Coronary artery (tissue), 2 donors: Measurements from ENCODE around the gene PHF2.

Source experiments
- DNase-seq: peaks from one replicate; pipeline ENCODE4 v3.0.0-alpha.2; 2017; ENCODE audit warnings: low spot score
- H3K27ac ChIP-seq, 2 donors: fragments of 200-600 bp; sonication (generic); one replicate each; pipeline ENCODE4 v1.5.1; 2016 to 2019
- H3K4me3 ChIP-seq: fragments of 200-600 bp; sonication (generic); 2 replicates; pipeline ENCODE4 v1.5.1; 2016; ENCODE audit warnings: mild to moderate bottlenecking, moderate library complexity
- TF ChIP-seq, protein P1 (sequence below): fragments of 200-600 bp; sonication (generic); IDR thresholded peaks from one replicate; pipeline ENCODE4 v1.5.1; 2019; ENCODE audit warnings: antibody characterized with exemption

The PHF2 gene

DNA sequence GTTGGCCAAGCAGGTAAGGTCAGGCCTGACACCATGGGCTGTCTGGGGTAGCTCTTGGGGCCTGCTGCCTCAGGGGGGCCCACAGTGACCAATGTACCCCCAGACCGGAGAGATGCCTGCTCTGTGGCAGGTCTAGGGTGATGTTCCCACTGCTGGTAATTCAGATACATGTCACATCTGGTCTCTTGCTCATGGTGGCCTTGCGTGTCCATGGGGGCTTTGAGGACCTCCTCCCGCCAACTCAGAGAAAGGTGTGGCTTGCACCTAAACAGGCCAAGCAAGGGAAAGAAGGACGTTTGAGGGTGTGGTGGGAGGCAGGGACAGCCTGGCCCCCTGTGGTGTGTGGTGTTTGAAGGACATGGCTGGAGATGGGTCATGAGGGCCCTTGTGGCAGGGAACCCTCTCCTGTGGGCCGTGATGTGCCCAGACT, 75.2 kb downstream of the PHF2 start:
- Histone ChIP-seq H3K27ac (no peak overlapping the region), H3K4me3 (no peak overlapping the region)
- TF ChIP-seq, protein P1, sequence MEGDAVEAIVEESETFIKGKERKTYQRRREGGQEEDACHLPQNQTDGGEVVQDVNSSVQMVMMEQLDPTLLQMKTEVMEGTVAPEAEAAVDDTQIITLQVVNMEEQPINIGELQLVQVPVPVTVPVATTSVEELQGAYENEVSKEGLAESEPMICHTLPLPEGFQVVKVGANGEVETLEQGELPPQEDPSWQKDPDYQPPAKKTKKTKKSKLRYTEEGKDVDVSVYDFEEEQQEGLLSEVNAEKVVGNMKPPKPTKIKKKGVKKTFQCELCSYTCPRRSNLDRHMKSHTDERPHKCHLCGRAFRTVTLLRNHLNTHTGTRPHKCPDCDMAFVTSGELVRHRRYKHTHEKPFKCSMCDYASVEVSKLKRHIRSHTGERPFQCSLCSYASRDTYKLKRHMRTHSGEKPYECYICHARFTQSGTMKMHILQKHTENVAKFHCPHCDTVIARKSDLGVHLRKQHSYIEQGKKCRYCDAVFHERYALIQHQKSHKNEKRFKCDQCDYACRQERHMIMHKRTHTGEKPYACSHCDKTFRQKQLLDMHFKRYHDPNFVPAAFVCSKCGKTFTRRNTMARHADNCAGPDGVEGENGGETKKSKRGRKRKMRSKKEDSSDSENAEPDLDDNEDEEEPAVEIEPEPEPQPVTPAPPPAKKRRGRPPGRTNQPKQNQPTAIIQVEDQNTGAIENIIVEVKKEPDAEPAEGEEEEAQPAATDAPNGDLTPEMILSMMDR = no peak
- peak; percentile 49 for DNase-seq

DNA sequence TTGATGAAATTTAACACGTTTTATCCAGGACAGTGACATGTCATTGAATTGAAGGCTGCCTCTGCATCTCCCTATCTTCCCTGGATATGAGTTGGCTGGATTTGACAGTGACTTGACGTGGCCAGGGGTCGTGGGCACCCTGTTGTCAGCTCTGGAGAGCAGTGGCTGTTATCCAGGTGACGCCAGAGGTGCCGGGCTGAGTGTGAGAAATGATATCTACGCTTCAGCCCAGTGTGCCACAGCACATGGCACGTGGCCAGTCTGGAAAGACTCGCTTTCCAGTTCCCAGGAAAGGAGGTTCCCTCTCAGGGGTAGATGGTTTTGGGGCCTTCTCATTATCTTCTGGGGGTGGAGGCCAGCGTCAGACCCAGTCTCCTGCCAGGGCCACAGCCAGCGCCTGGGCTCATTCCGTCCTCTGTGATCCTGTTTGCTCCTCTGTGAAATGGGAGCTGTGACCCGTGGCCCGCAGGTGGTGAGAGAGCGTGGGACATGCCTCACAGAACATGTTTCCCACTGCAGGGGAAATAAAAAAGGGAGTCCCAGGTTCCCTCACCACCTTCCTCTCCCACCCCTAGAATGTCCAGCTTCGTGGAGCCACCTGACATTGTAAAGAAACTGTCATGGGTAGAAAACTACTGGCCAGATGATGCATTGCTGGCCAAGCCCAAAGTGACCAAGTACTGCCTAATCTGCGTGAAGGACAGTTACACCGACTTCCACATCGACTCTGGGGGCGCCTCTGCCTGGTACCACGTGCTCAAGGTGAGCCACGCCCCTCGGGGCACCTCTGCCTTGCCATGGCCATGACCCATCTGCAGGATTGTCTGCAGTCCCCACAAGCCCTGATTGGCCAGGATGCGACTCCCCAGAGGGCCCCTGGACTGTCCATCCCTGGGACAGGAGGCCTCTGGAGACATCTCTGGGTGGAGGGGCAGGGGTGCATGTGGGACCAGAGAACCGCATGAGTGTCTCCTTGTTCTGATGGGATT, 76.5 kb downstream of the PHF2 start:
- H3K4me3 ChIP-seq = no peak overlapping the region
- peak; percentile 53 for DNase-seq
- no peak overlapping the region for H3K27ac ChIP-seq
- TF ChIP-seq, protein P1 = no peak

DNA sequence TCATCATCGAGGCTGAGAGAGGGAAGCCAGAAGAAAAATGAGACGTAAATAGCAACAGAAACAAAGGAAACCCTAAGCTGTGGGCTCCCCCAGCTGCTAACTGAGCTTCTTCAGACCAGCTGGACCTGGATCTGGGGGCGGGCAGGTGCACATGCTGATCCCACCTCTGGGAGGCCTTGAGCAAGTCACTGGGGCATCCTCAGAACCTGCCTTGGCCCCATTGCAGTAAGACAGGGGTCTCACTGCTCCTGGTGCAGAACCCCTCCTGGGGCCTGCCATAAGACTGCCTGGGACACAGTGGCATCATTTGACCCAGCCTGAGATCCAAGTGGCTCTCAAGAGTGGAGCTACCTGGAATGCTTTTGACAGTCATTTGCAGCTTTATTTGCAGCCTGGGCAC, 77.4 kb downstream of the PHF2 start:
- TF ChIP-seq, protein P1 = no peak
- Histone ChIP-seq H3K4me3 (no peak overlapping the region), H3K27ac (no peak overlapping the region)
- no peak for DNase-seq

DNA sequence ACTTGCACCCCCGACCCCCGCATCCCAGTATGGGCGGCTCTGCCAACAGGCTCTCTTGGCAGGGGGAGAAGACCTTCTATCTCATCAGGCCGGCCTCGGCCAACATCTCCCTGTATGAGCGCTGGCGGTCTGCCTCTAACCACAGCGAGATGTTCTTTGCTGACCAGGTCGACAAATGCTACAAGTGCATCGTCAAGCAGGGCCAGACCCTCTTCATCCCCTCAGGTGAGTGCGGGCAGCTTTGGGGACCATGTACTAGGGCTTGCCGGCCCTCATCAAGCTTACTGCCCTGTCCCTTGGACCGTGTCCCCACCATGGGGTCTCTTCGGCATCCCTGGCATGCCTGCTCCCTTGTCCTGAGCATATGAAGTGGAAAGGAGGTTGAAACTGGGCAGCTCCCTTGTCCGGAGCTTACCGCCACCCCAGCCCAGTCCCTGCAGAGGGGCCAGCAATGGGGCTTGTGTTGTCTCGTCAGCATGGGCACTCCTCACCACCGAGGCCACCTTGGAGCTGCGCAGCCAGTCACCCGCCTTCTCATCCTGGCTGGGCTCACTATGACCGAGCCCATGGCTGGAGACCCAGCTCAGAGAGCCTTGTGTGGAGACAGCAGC, 78.1 kb downstream of the PHF2 start:
- Histone ChIP-seq H3K27ac (no peak overlapping the region), H3K4me3 (no peak overlapping the region)
- DNase-seq = peak; percentile 28
- TF ChIP-seq, protein P1 = no peak

DNA sequence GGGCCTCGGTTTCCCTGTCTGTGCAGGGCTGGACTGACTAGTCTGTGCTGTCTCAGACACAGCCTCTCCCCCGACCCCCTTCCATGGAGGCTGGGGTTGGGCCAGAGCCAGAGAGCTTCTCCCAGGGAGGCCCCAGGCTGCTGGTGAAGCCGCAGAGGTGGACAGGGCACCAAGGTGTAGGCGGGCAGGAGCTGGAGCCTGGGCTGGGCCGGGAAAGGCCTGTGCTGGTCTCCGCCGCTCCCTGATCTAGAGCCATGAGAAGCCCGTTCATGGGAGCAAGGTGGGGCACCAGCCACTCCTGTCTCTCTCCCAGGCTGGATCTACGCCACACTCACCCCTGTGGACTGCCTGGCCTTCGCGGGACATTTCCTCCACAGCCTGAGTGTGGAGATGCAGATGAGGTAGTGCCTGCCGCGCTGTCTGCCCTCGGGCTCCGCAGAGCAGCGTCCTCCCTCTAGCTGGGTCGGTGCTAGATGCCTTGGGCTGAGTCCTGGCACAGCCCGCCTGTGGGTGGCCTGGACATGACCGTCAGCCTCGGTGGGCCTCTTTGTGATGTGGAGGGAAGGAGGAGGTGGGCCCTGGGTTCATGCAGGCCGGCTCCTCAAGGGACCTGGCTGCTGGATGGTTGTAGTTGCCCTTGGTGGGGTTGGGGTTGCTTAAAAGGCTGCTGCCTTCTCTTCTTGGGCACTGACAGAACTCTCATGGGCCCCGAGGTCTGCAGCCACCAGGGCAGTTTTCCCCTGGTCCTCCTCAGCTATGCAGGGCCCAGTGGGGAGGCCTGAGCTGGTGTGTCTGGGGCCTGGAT, 79.4 kb downstream of the PHF2 start:
- H3K4me3 ChIP-seq = no peak overlapping the region
- TF ChIP-seq, protein P1 = no peak
- H3K27ac ChIP-seq = no peak overlapping the region
- peak; percentile 64 for DNase-seq

DNA sequence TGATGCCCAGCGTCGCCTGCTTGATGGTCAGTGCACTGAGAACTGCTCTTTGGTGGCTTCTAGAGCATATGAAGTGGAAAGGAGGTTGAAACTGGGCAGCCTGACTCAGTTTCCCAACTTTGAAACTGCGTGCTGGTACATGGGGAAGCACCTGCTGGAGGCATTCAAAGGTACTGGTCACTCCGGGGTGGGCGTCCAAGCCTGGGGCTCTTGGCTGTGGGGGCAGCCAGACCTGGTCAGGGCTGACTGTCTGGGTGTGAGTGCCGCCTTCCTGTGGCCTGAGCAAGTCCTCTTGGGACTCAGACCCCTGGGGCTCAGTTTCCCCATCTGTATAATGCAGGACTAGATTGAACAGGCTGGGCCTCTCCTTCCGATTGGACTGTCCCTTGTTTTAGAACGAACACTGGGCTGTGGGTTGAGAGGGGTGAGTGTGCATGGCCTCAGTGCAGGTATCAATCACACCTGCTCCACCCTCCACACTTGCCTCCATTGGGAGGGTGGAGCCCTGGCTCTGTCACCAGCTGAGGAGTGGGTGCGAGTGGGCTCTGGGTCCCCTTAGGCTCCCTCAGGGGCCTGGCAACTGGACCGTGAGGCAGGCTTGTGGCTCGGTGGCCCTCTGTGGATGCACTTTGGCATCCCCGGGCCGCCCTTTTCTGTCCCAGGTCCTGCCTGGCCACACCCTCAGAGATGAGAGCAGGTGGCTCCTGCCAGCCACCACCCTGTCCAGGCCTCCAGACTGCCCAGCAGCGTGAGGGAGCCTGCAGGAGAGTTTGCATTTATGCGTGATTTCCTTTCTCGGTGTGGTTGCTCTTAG, 80.2 kb downstream of the PHF2 start:
- DNase-seq = peak; percentile 54
- Histone ChIP-seq H3K4me3 (no peak overlapping the region), H3K27ac (no peak overlapping the region)
- TF ChIP-seq, protein P1 = no peak
